MM.1S (cell line): ENCODE results near the gene REC114.
"Not testable (repeated sequence)": the region's sequence is repeated elsewhere in the genome, so short reads cannot be mapped to it uniquely, and the experiment has no call there.

ENCODE experiments used
- DNase-seq: peaks from one replicate; pipeline ENCODE4 v3.0.0-alpha.2; 2015
- H2AFZ ChIP-seq: fragments of 300-600 bp; sonication (generic); 2 replicates; pipeline ENCODE4 v1.6.0; 2016; ENCODE audit warnings: antibody characterized with exemption, low read length
- H3F3A ChIP-seq: fragments of 300-600 bp; sonication (generic); 2 replicates; pipeline ENCODE4 v1.6.1; 2016; ENCODE audit warnings: mild to moderate bottlenecking, antibody characterized with exemption, low read length, moderate library complexity, mixed read lengths; ENCODE audit not compliant: insufficient read depth
- H3K27ac ChIP-seq: fragments of 300-600 bp; sonication (generic); 2 replicates; pipeline ENCODE4 v1.5.1; 2016; ENCODE audit warnings: mild to moderate bottlenecking, low read length
- H3K27me3 ChIP-seq: fragments of 300-600 bp; sonication (generic); replicated peaks from 2 replicates; pipeline ENCODE4 v1.6.0; 2016; ENCODE audit warnings: low read length; ENCODE audit not compliant: insufficient read depth
- H3K36me3 ChIP-seq: fragments of 300-600 bp; sonication (generic); replicated peaks from 2 replicates; pipeline ENCODE4 v1.6.1; 2016; ENCODE audit warnings: mild to moderate bottlenecking, low read length, mixed read lengths; ENCODE audit not compliant: insufficient read depth
- H3K4me1 ChIP-seq: fragments of 300-600 bp; sonication (generic); 2 replicates; pipeline ENCODE4 v1.6.1; 2016; ENCODE audit warnings: low read length, mixed read lengths
- H3K4me2 ChIP-seq: fragments of 300-600 bp; sonication (generic); 2 replicates; pipeline ENCODE4 v1.6.0; 2016; ENCODE audit warnings: low read depth, low read length
- H3K4me3 ChIP-seq: fragments of 300-600 bp; sonication (generic); 2 replicates; pipeline ENCODE4 v1.5.1; 2016; ENCODE audit warnings: low read length, mixed read lengths
- H3K79me2 ChIP-seq: fragments of 300-600 bp; sonication (generic); 2 replicates; pipeline ENCODE4 v1.6.1; 2016; ENCODE audit warnings: mixed run types, low read length, mixed read lengths
- H3K9ac ChIP-seq: fragments of 300-600 bp; sonication (generic); 2 replicates; pipeline ENCODE4 v1.6.1; 2016; ENCODE audit warnings: low read length, mixed read lengths
- H3K9me2 ChIP-seq: fragments of 300-600 bp; sonication (generic); replicated peaks from 2 replicates; pipeline ENCODE4 v1.6.1; 2016; ENCODE audit warnings: mild to moderate bottlenecking, low read length, mixed read lengths; ENCODE audit not compliant: insufficient read depth
- H3K9me3 ChIP-seq: fragments of 300-600 bp; sonication (generic); replicated peaks from 2 replicates; pipeline ENCODE4 v1.6.1; 2016; ENCODE audit warnings: mild to moderate bottlenecking, low read length, mixed read lengths; ENCODE audit not compliant: insufficient read depth
- H4K20me1 ChIP-seq: fragments of 300-600 bp; sonication (generic); 2 replicates; pipeline ENCODE4 v1.6.1; 2016; ENCODE audit warnings: mild to moderate bottlenecking, low read length, moderate library complexity, mixed read lengths; ENCODE audit not compliant: insufficient read depth
- TF ChIP-seq, protein P1 (sequence below): fragments of 300-600 bp; sonication (generic); IDR thresholded peaks from 2 replicates; pipeline ENCODE4 v1.5.1; 2016; ENCODE audit warnings: antibody characterized with exemption, low read length, mixed read lengths

Gene REC114

DNA sequence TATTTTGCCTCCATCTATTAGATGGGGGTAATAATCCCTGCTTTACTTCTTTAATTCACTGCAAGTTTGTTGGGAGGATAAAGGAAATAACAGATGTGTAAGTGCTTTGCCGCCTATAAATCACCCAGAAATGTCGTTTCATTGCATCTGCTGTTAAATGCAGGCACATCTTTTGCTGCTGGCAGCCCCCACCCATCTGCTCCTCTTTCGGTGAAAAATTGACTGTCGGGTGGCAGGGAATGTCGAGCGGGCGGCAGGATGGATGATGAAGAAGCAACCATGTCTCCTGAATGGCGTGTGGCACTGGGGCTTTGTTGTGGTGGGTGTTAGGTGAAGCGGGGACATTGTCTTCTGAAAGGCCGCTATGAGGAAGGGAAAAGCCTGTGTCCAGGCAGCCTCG, 543 bp upstream of the REC114 start:
- TF ChIP-seq, protein P1, sequence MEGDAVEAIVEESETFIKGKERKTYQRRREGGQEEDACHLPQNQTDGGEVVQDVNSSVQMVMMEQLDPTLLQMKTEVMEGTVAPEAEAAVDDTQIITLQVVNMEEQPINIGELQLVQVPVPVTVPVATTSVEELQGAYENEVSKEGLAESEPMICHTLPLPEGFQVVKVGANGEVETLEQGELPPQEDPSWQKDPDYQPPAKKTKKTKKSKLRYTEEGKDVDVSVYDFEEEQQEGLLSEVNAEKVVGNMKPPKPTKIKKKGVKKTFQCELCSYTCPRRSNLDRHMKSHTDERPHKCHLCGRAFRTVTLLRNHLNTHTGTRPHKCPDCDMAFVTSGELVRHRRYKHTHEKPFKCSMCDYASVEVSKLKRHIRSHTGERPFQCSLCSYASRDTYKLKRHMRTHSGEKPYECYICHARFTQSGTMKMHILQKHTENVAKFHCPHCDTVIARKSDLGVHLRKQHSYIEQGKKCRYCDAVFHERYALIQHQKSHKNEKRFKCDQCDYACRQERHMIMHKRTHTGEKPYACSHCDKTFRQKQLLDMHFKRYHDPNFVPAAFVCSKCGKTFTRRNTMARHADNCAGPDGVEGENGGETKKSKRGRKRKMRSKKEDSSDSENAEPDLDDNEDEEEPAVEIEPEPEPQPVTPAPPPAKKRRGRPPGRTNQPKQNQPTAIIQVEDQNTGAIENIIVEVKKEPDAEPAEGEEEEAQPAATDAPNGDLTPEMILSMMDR = no peak
- Histone ChIP-seq H3F3A (no peaks in the 10 kb centered on the region), H3K36me3 (no peaks in the 10 kb centered on the region), H3K79me2 (no peaks in the 10 kb centered on the region), H3K27ac (no peak overlapping the region), H3K9ac (no peak overlapping the region), H4K20me1 (no peaks in the 10 kb centered on the region), H3K9me2 (no peaks in the 10 kb centered on the region), H3K9me3 (no peaks in the 10 kb centered on the region), H3K27me3 (no peaks in the 10 kb centered on the region), H3K4me1 (no peaks in the 10 kb centered on the region), H2AFZ (no peak overlapping the region), H3K4me2 (no peak overlapping the region), H3K4me3 (no peak overlapping the region)
- DNase-seq = no peak

DNA sequence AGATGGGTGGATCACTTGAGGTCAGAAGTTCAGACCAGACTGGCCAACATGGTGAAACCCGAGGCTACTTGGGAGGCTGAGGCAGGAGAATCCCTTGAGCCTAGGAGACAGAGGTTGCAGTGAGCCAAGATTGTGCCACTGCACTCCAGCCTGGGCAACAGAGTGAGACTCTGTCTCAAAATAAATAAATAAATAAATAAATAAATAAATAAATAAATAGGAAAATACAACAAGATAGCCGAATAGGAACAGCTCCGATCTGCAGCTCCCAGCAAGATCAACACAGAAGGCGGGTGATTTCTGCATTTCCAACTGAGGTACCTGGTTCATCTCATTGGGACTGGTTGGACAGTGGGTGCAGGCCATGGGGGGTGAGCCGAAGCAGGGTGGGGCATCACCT, 4.5 kb downstream of the REC114 start:
- not testable (repeated sequence) for H3K9ac ChIP-seq, DNase-seq, H3K4me3 ChIP-seq, H3K27me3 ChIP-seq, H3K79me2 ChIP-seq, H3K9me3 ChIP-seq, H3F3A ChIP-seq, H3K4me2 ChIP-seq, H3K4me1 ChIP-seq, H3K9me2 ChIP-seq, H3K36me3 ChIP-seq, H4K20me1 ChIP-seq, H3K27ac ChIP-seq
- peak overlapping the region; percentile 87 for H2AFZ ChIP-seq

DNA sequence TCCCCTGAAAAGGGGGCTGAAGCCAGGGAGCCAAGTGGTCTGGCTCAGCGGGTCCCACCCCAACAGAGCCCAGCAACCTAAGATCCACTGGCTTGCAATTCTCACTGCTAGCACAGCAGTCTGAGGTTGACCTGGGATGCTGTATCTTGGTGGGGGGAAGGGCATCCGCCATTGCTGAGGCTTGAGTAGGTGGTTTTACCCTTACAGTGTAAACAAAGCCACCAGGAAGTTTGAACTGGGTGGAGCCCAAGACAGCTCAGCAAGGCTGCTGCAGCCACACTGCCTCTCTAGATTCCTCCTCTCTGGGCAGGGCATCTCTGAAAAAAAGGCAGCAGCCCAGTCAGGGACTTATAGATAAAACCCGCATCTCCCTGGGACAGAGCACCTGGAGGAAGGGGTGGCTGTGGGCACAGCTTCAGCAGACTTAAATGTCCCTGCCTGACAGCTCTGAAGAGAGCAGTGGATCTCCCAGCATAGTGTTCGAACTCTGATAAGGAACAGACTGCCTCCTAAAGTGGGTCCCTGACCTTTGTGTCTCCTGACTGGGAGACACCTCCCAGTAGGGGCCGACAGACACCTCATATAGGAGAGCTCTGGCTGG, 5.3 kb downstream of the REC114 start:
- not testable (repeated sequence) for H3K79me2 ChIP-seq, H3K36me3 ChIP-seq, H4K20me1 ChIP-seq, H3F3A ChIP-seq, H3K4me3 ChIP-seq, H3K9me3 ChIP-seq, H3K9me2 ChIP-seq, H3K27me3 ChIP-seq, H3K27ac ChIP-seq, H3K9ac ChIP-seq, H3K4me1 ChIP-seq
- peak overlapping the region; percentile 27; the same call in 1 of the 2 replicates for H3K4me2 ChIP-seq
- peak overlapping the region; percentile 87 for H2AFZ ChIP-seq
- DNase-seq = peak; percentile 77

DNA sequence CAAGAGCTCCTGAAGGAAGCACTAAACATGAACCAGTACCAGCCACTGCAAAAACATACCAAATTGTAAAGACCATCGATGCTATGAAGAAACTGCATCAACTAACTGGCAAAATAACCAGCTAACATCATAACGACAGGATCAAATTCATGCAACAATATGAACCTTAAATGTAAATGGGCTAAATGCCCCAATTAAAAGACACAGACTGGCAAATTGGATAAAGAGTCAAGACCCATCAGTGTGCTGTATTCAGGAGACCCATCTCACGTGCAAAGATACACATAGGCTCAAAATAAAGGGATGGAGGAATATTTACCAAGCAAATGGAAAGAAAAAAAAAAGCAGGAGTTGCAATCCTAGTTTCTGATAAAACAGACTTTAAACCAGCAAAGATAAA, 7.0 kb downstream of the REC114 start:
- H2AFZ ChIP-seq, H3F3A ChIP-seq, H3K4me2 ChIP-seq, H3K4me3 ChIP-seq, H3K9me2 ChIP-seq, H3K27ac ChIP-seq, H3K9me3 ChIP-seq, DNase-seq, H3K9ac ChIP-seq, H3K79me2 ChIP-seq, H3K27me3 ChIP-seq, H3K36me3 ChIP-seq, H4K20me1 ChIP-seq, H3K4me1 ChIP-seq: not testable (repeated sequence)

DNA sequence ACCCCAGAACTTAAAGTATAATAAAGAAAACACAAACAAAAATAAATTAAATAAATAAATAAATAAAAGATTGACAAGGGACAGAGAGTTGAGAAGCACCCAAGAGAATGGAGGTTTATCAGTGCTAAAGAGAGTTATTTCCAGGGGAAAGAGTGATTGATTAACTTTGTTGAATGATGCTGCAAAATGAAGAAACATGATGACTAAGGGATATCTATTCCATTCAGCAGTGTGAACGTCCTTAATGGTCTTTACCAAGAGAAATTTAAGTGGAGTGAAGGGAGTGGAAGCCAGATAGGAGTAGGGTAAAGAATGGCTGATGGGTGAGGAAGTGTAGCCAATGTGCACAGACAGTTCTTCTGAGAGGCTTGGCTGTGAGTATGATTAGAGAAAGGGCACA, 11.1 kb downstream of the REC114 start:
- DNase-seq = no peak
- no peaks in the 10 kb centered on the region for H3K9me3 ChIP-seq
- no peak overlapping the region for H3K27ac ChIP-seq
- no peaks in the 10 kb centered on the region for H3F3A ChIP-seq
- H4K20me1 ChIP-seq = no peaks in the 10 kb centered on the region
- no peaks in the 10 kb centered on the region for H3K79me2 ChIP-seq
- TF ChIP-seq, protein P1 = no peak
- no peak overlapping the region for H2AFZ ChIP-seq
- no peaks in the 10 kb centered on the region for H3K4me1 ChIP-seq
- H3K9ac ChIP-seq = no peak overlapping the region
- no peaks in the 10 kb centered on the region for H3K36me3 ChIP-seq
- no peaks in the 10 kb centered on the region for H3K9me2 ChIP-seq
- H3K4me2 ChIP-seq = no peak overlapping the region
- H3K4me3 ChIP-seq = no peak overlapping the region
- no peaks in the 10 kb centered on the region for H3K27me3 ChIP-seq
